Stimulated activated CD4-positive, alpha-beta T cell treated with anti-CD3 and anti-CD28 coated beads, Interleukin-2, amount 100 ng/mL, for 4 hours (primary cell): ENCODE results near the gene HELZ2.

Source experiments
- DNase-seq: peaks from one replicate; pipeline ENCODE4 v3.0.0-alpha.2; 2020; ENCODE audit warnings: low read depth

The HELZ2 gene

GRCh38 chr20:63597651-63598478 lies 23.8 kb upstream of the HELZ2 start:
- DNase-seq: no peak

- DNase-seq: no peak
These were observed 22.4 kb upstream of the HELZ2 start for GRCh38 chr20:63596423-63596822.

GRCh38 chr20:63595416-63596127 lies 21.5 kb upstream of the HELZ2 start:
- DNase-seq: no peak

- DNase-seq: no peak
These were observed 20.1 kb upstream of the HELZ2 start for GRCh38 chr20:63594043-63594561.

- DNase-seq: no peak
These were observed 18.6 kb upstream of the HELZ2 start for GRCh38 chr20:63592661-63593060.

- no peak for DNase-seq
These were observed 17.8 kb upstream of the HELZ2 start for GRCh38 chr20:63591786-63592355.

- no peak for DNase-seq
These were observed 17.1 kb upstream of the HELZ2 start for GRCh38 chr20:63591147-63591533.

GRCh38 chr20:63590218-63591146 lies 16.4 kb upstream of the HELZ2 start:
- no peak for DNase-seq

- no peak for DNase-seq
These were observed 15.5 kb upstream of the HELZ2 start for GRCh38 chr20:63589261-63590217.

GRCh38 chr20:63588641-63589041 lies 14.6 kb upstream of the HELZ2 start:
- DNase-seq: no peak

- DNase-seq: no peak
These were observed 13.9 kb upstream of the HELZ2 start for GRCh38 chr20:63587776-63588591.

GRCh38 chr20:63587256-63587655 lies 13.2 kb upstream of the HELZ2 start:
- no peak for DNase-seq

- DNase-seq: no peak
These were observed 12.8 kb upstream of the HELZ2 start for GRCh38 chr20:63586797-63587196.

GRCh38 chr20:63585616-63586565 lies 11.9 kb upstream of the HELZ2 start:
- DNase-seq: no peak

- no peak for DNase-seq
These were observed 8.5 kb upstream of the HELZ2 start for GRCh38 chr20:63582382-63583063.

GRCh38 chr20:63580796-63581461 lies 6.9 kb upstream of the HELZ2 start:
- DNase-seq: peak; percentile 74

- DNase-seq: no peak
These were observed 5.1 kb upstream of the HELZ2 start for GRCh38 chr20:63579017-63579694.
